HG02759 (cell line): Measurements from ENCODE around the gene CRACDL.
"Not testable (repeated sequence)": the region's sequence is repeated elsewhere in the genome, so short reads cannot be mapped to it uniquely, and the experiment has no call there.

Source experiments
- ATAC-seq: cut with Tn5 transposase; IDR thresholded peaks from one replicate; pipeline ENCODE4 v1.9.1; 2021; ENCODE audit warnings: mild to moderate bottlenecking, moderate library complexity; ENCODE audit not compliant: unreplicated experiment

Gene CRACDL

DNA sequence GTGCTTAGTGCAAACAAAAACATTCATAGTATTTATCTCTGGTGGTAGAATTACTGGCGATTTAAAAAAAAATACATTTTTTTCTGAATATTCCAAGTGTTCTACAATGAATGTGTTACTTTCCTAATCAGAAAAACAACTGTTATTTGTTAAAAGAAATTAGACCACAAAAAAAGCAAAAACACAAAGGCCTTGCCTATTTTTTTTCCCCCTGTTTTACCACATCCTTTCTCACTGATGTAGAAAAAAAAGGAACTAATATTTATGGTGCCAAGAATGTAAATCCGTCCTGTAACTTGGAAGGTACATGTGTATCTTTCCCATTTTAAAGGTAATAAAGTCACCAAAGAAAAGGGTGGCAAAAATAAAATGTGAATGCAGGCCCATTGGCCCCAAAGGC, 176.7 kb downstream of the CRACDL start:
- ATAC-seq: no peak

DNA sequence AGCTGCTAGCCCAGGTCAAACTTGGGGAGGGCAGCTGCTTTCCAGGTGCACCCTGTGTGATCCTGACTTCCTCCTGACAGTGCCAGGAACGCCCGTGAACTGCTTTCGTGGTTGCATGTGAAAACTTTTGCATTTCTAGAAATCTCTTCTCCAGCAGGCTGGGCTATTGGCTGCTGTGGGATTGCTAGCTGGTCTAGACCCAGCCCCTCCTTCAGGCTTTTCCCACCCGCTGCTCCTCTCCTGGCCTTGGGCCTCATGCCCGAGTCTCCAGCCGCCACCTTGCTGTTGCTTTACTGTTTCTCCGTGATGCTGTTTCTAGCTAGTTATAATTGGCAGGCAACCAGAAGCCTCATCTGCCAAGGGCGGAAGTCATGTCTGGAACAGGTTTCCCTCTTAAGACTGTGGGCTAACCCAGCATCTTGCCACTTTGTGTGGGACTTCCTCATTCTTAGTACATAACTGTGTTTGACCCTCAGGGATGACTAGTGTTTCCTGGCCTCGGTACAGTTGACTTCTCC, 178.1 kb downstream of the CRACDL start:
- ATAC-seq: peak; percentile 87

DNA sequence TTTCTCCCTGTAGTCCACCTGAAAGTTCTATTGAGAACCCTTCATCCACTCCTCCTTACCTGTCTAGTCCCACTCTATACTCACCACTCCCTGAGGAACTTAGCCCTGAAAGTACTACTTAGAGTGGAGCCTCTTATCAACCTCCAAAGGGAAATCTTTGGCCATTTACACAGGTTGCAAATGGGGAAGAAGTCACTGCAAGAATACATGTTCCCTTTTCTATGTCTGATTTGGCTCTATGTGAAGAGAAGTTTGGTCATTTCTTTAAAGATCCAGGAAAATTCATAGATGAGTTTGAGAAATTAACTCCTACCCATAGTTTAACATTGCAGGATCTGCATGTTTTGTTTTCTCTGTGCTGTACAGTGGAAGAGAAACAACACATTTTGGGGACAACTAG, 182.2 kb downstream of the CRACDL start:
- no peak for ATAC-seq

GRCh38 chr2:98752711-98753110, 183.3 kb downstream of the CRACDL start:
- ATAC-seq: not testable (repeated sequence)

DNA sequence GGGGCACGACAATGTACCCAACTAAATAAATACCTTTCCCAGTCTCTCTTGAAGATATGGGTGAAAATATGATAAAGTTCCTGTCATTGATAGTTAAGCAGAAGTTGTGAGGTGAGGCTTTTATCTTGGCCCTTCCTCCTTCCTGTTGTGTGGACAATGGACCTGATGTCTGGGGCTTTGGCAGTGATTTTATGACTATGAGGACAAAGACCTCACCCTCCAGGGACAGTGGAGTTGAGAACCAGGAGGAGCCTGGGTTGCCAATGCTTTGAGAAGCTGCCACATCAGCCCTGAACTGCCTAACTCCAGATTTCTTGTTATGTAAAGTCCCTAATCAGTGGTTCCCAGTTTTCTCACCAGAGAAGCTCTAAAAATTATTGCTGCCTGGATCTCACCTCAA, 184.3 kb downstream of the CRACDL start:
- ATAC-seq: no peak

DNA sequence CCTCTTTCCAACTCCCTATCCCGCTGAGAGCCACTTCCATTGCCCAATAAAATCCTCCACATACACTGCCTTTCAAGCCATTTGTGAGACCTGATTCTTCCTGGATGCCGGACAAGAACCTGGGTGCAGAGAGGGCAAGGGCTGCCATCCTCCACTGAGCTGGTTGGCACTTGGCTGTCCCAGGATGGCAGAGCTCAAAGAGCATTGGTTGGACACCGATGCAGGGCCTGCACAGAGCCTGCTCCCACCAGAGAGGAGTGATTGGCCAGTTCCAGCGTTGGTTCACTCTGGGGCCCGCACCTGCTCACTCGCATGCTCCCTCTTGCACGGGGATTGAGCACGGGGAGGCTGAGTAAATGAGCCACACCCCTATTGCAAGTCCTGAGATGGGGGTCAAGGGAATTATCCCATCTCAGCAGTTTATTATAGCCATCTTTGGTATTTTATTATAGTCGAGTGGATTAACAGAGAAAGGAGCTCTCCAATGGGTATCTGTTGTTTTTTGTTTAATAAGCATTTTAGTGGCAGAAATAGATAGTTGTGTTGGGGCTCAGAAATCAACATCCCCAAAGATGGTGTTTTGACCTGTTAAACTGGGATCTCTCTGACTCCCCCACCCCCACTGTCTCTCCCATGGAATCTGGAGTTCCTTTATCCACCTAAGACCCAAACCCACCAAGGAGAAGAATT, 185.3 kb downstream of the CRACDL start:
- ATAC-seq: no peak

DNA sequence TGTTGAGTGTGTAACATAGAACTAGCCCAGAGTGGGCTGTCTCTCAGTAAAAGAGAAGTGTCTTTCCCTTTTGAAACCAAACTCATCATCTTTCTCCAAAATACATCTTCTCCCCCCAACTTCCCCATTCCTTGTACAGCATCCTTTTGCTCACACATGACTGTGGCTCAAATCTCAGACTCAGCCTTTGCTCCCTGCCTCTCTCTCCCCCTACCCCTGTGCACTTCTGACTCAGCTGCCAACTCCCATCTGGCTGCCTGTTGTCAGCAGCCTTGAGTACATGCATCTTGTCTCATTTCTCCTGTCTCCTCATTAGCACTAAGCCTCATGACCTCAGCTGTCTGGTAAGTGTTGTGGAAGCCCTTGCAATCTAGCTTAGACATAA, 187.0 kb downstream of the CRACDL start:
- ATAC-seq: peak; percentile 76

DNA sequence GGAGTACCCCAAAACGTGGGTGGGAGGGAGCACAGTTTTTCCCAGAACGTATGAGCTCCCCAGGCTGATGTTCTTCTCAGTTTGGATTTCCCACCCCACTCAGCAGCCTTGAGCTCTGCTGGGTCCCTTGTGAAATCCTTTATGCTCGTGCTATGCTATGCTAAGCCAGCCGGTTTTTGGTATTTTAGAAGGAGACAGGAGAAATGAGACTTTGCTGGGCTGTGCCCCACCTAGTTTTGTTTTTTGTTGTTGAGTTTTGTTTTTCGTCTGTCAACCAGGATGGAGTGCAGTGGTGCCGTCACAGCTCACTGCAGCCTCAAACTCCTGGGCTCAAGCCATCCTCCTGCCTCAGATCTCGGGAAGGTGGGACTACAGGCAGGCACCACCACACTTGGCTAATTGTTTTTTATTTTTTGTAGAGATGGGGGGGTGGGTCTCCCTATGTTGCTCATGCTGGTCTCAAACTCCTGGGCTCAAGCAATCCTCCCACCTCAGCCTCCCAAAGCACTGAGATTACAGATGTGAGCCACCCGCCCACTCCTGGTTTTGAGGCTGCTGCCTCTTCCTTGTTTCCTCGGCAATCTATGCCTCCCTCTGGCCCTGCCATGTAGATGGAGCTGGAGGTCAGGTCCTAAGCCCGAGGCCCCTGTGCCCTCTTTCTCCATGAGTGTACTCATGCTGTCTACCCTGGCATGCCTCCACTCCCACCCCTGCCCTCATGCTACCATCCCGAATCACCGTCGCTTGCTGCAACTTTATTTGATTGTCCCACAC, 187.5 kb downstream of the CRACDL start:
- peak; percentile 59 for ATAC-seq

GRCh38 chr2:98747888-98748287, 188.1 kb downstream of the CRACDL start:
- no peak for ATAC-seq

- ATAC-seq: no peak
These were observed 189.6 kb downstream of the CRACDL start for GRCh38 chr2:98746426-98746825.

DNA sequence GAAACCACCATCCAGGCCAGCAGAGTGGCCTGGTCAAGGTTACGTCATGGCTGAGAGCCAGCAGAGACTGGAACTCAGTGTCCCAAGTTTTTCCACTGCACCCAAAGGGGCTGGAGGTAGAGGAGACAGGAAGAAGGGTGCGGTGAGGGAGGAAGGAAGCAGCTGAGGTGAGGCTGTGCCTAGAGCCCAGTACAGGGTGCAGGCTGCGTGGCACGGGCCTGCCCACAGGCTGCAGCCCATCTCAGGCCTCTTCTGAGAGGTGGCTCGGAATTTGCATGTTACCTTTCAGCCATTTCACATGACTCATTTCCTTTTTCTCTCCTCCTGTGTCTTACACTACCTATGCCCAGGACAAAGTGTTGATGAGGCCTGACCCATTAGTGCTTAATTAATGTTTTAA, 191.4 kb downstream of the CRACDL start:
- ATAC-seq: no peak
